ENCODE results near the gene SERPINC1. TPM values are rescaled to one million over a fixed set of nuclear protein-coding genes. Genes with fewer than 3 reads are reported as not detected.

SERPINC1 gene
- total and polyA plus RNA-seq, 3 donors from 2014 or later: 0.24 to 0.93 (median 0.75) TPM

DNA sequence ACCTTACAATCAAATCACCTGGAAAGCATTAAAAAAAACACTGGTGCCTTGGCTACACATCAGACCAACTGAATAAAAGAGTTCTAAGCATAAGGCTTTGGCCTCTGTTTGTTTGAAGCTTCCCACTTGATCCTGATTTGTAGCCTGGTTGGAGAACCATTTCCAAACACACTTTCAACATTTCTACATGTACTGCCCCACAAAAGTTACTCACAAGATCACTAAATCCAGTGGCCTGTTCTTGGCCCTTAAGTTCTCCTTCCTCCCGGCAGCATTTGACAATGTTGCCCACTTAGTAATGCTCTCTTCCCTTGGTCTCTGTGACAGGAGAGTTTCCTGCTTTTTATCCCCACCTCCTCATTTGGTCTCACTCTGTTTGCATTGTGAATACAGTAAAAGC lies 61.1 kb downstream of the SERPINC1 start:
- Histone ChIP-seq H3K4me3 (no peak overlapping the region), H3K36me3 (ENCODE audit: low read depth, missing control alignments) (no peaks in the 10 kb centered on the region), H3K27me3 (no peaks in the 10 kb centered on the region), H3K9me3 (no peaks in the 10 kb centered on the region), H3K4me1 (no peaks in the 10 kb centered on the region), H3K27ac (no peak overlapping the region)
- 87 to 94% methylated on average over 1 of the region's 1 CpG for whole genome bisulfite sequencing, 2 donors
- no peak for DNase-seq
- TF ChIP-seq POLR2A (IDR thresholded peaks at IDR 0.05): no peak
- TF ChIP-seq, protein P1, sequence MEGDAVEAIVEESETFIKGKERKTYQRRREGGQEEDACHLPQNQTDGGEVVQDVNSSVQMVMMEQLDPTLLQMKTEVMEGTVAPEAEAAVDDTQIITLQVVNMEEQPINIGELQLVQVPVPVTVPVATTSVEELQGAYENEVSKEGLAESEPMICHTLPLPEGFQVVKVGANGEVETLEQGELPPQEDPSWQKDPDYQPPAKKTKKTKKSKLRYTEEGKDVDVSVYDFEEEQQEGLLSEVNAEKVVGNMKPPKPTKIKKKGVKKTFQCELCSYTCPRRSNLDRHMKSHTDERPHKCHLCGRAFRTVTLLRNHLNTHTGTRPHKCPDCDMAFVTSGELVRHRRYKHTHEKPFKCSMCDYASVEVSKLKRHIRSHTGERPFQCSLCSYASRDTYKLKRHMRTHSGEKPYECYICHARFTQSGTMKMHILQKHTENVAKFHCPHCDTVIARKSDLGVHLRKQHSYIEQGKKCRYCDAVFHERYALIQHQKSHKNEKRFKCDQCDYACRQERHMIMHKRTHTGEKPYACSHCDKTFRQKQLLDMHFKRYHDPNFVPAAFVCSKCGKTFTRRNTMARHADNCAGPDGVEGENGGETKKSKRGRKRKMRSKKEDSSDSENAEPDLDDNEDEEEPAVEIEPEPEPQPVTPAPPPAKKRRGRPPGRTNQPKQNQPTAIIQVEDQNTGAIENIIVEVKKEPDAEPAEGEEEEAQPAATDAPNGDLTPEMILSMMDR (IDR thresholded peaks at IDR 0.05): no peak
- intact Hi-C loops (cut with DNase I; ENCODE audit: low total_unique reads): no loop called here

Small RNA genes within 50 kb of the gene (small RNA-seq; reads per million reads assigned to genes)
- gene RNA5SP67: 0.18 to 0.19 reads per million in 2 donors

Other genes with a start within 250 kb of the SERPINC1 start
- gene ANKRD45, start 247.5 kb downstream of the SERPINC1 start, total RNA-seq: 1 to 10 TPM; 6.7 to 8.4 TPM
- gene ANKRD45, start 247.5 kb downstream of the SERPINC1 start, polyA plus RNA-seq (ENCODE audit: insufficient read depth, low read depth, low replicate concordance): 37.9 TPM
- gene KLHL20, start 202.3 kb downstream of the SERPINC1 start, total RNA-seq: 10 to 100 TPM; 30.6 to 46.1 TPM
- gene KLHL20, start 202.3 kb downstream of the SERPINC1 start, polyA plus RNA-seq (ENCODE audit: insufficient read depth, low read depth, low replicate concordance): 35.2 TPM
- gene DARS2, start 92.7 kb downstream of the SERPINC1 start, total RNA-seq: 10 to 100 TPM; 16.8 to 21.4 TPM
- 12.7 TPM for gene DARS2, start 92.7 kb downstream of the SERPINC1 start, polyA plus RNA-seq (ENCODE audit: insufficient read depth, low read depth, low replicate concordance)
- gene CENPL, start 92.4 kb downstream of the SERPINC1 start, total RNA-seq: 10 to 100 TPM; 13.2 to 20.5 TPM
- 26.5 TPM for gene CENPL, start 92.4 kb downstream of the SERPINC1 start, polyA plus RNA-seq (ENCODE audit: insufficient read depth, low read depth, low replicate concordance)
- gene GAS5, start 49.3 kb downstream of the SERPINC1 start, total RNA-seq: 100 to 1,000 TPM; 101 to 158 TPM
- 130 TPM for gene GAS5, start 49.3 kb downstream of the SERPINC1 start, polyA plus RNA-seq (ENCODE audit: insufficient read depth, low read depth, low replicate concordance)
- 10 to 100 TPM; 21.2 to 28.7 TPM for gene ZBTB37, start 48.9 kb downstream of the SERPINC1 start, total RNA-seq
- gene ZBTB37, start 48.9 kb downstream of the SERPINC1 start, polyA plus RNA-seq (ENCODE audit: insufficient read depth, low read depth, low replicate concordance): 22.6 TPM
- gene RC3H1, start 105.0 kb upstream of the SERPINC1 start, total RNA-seq: 10 to 100 TPM; 39.8 to 40.9 TPM
- 14.3 TPM for gene RC3H1, start 105.0 kb upstream of the SERPINC1 start, polyA plus RNA-seq (ENCODE audit: insufficient read depth, low read depth, low replicate concordance)
- 10 to 100 TPM; 40.5 to 53.1 TPM for gene RABGAP1L, start 242.2 kb upstream of the SERPINC1 start, total RNA-seq
- gene RABGAP1L, start 242.2 kb upstream of the SERPINC1 start, polyA plus RNA-seq (ENCODE audit: insufficient read depth, low read depth, low replicate concordance): 49.5 TPM